Kidney (tissue), 14 donors: ENCODE results near the gene PKHD1. TPM values are rescaled to one million over a fixed set of nuclear protein-coding genes. Genes with fewer than 3 reads are reported as not detected.

Source experiments
- DNase-seq, 5 donors: peaks; one replicate each; pipeline ENCODE4 v3.0.0-alpha.2; 2013 to 2020
- FAIRE-seq: peaks from 2 replicates; lab custom pipeline; 2012; peaks lifted over from hg19 to GRCh38; lab: Jason Lieb, UNC
- H3K27ac ChIP-seq, 2 donors: one replicate each; pipeline ENCODE4 v1.7.0; 2013; ENCODE audit warnings: low read depth in 2 of 2, low read length in 2 of 2, inconsistent platforms in 1 of 2
- H3K27me3 ChIP-seq: one replicate; pipeline ENCODE4 v1.7.1; 2013; ENCODE audit warnings: low read length, inconsistent platforms; ENCODE audit not compliant: control insufficient read depth, insufficient read depth
- H3K36me3 ChIP-seq, 3 donors: one replicate each; pipeline versions ENCODE4 v1.7.0 to v1.7.1; 2013; ENCODE audit warnings: low read length in 3 of 3, control low read depth in 1 of 3, inconsistent platforms in 1 of 3; ENCODE audit not compliant: insufficient read depth in 3 of 3, control insufficient read depth in 2 of 3
- H3K4me1 ChIP-seq, 3 donors: one replicate each; pipeline versions ENCODE4 v1.7.0 to v1.7.1; 2013; ENCODE audit warnings: low read length in 3 of 3, inconsistent platforms in 1 of 3, low read depth in 1 of 3; ENCODE audit not compliant: control insufficient read depth in 2 of 3, insufficient read depth in 2 of 3
- H3K4me3 ChIP-seq, 3 donors: one replicate each; pipeline versions ENCODE4 v1.7.0 to v1.8.1; 2013; ENCODE audit warnings: low read length in 3 of 3, control low read depth in 1 of 3, inconsistent platforms in 1 of 3
- H3K9ac ChIP-seq, 3 donors: one replicate each; pipeline versions ENCODE4 v1.7.0 to v1.7.1; 2013; ENCODE audit warnings: low read length in 3 of 3, control low read depth in 1 of 3, inconsistent platforms in 1 of 3
- H3K9me3 ChIP-seq, 3 donors: one replicate each; pipeline versions ENCODE4 v1.7.0 to v1.7.1; 2013; ENCODE audit warnings: low read length in 3 of 3, control low read depth in 1 of 3, inconsistent platforms in 1 of 3; ENCODE audit not compliant: control insufficient read depth in 2 of 3, insufficient read depth in 1 of 3
- intact Hi-C: fragments of 100-400 bp; cut with DNase I; formaldehyde crosslinking; loops from one replicate; pipeline ENCODE4 v1.11.1; 2022
- polyA plus RNA-seq: library from polyadenylated mRNA; stranded (reverse); fragments of 350-450 nt; fragmentation: Illumina TruSeq; extraction: RNeasy Lipid Tissue Mini Kit (QIAGEN cat#74804); gene quantifications from one replicate; pipeline ENCODE4 v1.2.3, GENCODE V29; 2014; ENCODE audit warnings: low read depth, low replicate concordance; ENCODE audit not compliant: insufficient read depth
- total RNA-seq: library from RNA; stranded (reverse); fragmentation: NEBNext Ultra II Directional; extraction: Animal tissue kit (Norgen Biotek cat#: 25700); gene quantifications from one replicate; pipeline ENCODE4 v1.2.1, GENCODE V29; 2021
- TF ChIP-seq, protein P1 (sequence below): IDR thresholded peaks from 3 replicates; pipeline ENCODE4 v1.5.1; 2012; ENCODE audit warnings: mild to moderate bottlenecking, moderate library complexity, borderline replicate concordance; ENCODE audit not compliant: insufficient read depth; ENCODE audit errors: extremely low read depth
- donor health status: control.
- donor health status: control.
- donor health status: control.
- donor health status: control.
- donor health status: control.
- donor health status: DM: yes; HTN: yes; CAD: no.
- donor health status: Normal renal cell carcinoma (clear cell type).

The PKHD1 gene
- total and polyA plus RNA-seq, 2 donors from 2014 or later: 6.0 to 77.5 TPM

DNA sequence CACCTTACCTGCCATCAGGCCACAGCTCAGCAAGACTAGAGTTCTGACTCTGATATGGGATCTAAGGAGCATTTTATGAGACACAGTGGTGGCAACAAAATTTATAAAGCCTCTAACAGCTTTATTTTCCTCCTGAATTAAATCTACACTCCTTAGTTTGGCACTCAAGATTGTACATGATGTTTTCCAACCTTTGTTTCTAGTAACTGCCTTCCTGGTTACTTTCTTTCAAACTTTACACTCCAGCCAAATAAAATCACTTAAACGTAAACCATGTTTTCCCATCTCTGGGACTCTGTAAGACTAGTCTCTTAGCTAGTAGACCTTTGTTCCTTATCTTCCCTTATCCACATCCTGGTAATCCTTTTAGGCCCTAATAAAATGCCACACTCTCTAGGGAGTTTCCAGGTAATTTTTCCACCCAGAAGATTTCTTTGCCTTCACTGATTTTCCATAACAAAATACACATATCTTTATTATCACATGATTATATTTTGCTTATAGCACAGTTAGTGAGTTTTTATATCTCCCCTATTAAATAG lies 92.1 kb downstream of the PKHD1 start:
- DNase-seq: no peak
- no peaks in the 10 kb centered on the region for H3K27me3 ChIP-seq
- H3K9me3 ChIP-seq: no peaks in the 10 kb centered on the region
- peaks cover 0 to 7% (median 2%) of the 10 kb centered on the region in 3 donors for H3K36me3 ChIP-seq
- TF ChIP-seq, protein P1, sequence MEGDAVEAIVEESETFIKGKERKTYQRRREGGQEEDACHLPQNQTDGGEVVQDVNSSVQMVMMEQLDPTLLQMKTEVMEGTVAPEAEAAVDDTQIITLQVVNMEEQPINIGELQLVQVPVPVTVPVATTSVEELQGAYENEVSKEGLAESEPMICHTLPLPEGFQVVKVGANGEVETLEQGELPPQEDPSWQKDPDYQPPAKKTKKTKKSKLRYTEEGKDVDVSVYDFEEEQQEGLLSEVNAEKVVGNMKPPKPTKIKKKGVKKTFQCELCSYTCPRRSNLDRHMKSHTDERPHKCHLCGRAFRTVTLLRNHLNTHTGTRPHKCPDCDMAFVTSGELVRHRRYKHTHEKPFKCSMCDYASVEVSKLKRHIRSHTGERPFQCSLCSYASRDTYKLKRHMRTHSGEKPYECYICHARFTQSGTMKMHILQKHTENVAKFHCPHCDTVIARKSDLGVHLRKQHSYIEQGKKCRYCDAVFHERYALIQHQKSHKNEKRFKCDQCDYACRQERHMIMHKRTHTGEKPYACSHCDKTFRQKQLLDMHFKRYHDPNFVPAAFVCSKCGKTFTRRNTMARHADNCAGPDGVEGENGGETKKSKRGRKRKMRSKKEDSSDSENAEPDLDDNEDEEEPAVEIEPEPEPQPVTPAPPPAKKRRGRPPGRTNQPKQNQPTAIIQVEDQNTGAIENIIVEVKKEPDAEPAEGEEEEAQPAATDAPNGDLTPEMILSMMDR: no peak
- H3K4me3 ChIP-seq: no peak overlapping the region
- no peaks in the 10 kb centered on the region for H3K4me1 ChIP-seq
- no peak overlapping the region for H3K9ac ChIP-seq
- no peak for FAIRE-seq
- intact Hi-C loops: no loop called here
- H3K27ac ChIP-seq: no peak overlapping the region

DNA sequence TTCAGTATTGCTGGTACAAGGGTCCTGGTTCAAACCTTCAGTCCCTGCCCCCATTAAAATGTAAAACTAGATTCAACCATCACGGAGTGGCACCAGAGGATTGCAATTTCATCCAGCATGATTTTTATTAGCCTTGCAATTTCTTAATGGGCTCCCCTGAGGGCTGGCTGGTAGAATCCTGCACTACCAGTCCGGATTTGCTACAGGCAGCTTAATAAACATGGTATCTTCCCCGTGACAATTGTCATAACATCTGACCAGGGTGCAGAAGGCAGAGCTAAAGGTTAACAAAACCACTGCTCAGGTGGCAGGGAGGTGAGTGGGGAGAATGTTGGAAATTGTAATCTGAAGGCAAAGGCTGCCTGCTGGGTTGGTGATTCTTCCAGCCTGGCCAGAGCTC lies 94.5 kb downstream of the PKHD1 start:
- intact Hi-C loops: no loop called here
- no peak overlapping the region for H3K9ac ChIP-seq
- no peak for DNase-seq
- peaks cover 0 to 3% (median 0%) of the 10 kb centered on the region in 3 donors for H3K36me3 ChIP-seq
- TF ChIP-seq, protein P1: no peak
- H3K9me3 ChIP-seq: no peaks in the 10 kb centered on the region
- FAIRE-seq: no peak
- H3K4me1 ChIP-seq: no peaks in the 10 kb centered on the region
- no peak overlapping the region for H3K4me3 ChIP-seq
- no peak overlapping the region for H3K27ac ChIP-seq
- H3K27me3 ChIP-seq: no peaks in the 10 kb centered on the region

DNA sequence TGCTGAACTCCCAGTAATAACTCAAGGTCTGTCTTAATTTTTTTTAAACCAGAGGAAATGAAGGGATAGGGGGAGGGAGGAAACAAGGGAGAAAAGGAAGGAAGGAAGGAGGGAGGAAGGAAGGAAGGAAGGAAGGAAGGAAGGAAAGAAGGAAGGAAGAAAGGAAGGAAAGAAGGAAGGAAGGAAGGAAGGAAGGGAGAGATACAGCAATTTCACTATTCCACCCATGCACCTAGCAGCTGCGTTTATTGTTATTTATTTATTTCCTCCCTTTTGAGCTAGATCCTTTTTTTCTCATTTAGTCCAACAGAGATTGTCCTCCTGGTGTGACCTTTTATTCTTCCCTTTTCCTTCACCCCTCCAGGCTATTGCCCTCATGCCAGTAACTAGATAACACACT lies 97.6 kb downstream of the PKHD1 start:
- Histone ChIP-seq H3K4me1 (no peaks in the 10 kb centered on the region), H3K36me3 (peaks cover 0 to 8% (median 0%) of the 10 kb centered on the region in 3 donors), H3K9ac (no peak overlapping the region), H3K4me3 (no peak overlapping the region), H3K9me3 (no peaks in the 10 kb centered on the region), H3K27ac (no peak overlapping the region), H3K27me3 (no peaks in the 10 kb centered on the region)
- no peak for DNase-seq
- TF ChIP-seq, protein P1: no peak
- intact Hi-C loops: no loop called here
- no peak for FAIRE-seq

DNA sequence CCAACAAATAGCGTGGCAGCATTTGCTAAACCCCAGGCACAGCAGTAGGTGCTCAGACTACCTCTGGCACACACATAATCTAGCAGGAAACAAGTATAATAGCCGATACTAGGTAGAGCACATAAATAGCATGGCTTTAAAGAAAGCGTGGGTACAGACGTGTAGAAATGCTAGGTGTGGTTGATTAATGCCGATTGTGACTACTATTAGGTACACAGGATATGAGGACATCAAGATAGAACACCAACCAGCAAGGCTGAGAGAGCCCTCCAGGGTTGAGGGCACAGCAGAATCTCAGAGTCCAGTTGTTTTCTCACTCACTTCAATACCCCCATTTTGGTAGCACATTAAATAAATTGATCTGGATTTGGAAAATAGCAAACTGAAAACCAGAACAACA lies 100.5 kb downstream of the PKHD1 start:
- no peaks in the 10 kb centered on the region for H3K27me3 ChIP-seq
- FAIRE-seq (no peak), DNase-seq (no peak)
- H3K9me3 ChIP-seq: no peaks in the 10 kb centered on the region
- H3K9ac ChIP-seq: no peak overlapping the region
- TF ChIP-seq, protein P1: no peak
- intact Hi-C loops: no loop called here
- H3K4me3 ChIP-seq: no peak overlapping the region
- H3K36me3 ChIP-seq: peaks cover 0 to 13% (median 0%) of the 10 kb centered on the region in 3 donors
- H3K4me1 ChIP-seq: peaks cover 0 to 5% (median 0%) of the 10 kb centered on the region in 3 donors
- H3K27ac ChIP-seq: no peak overlapping the region
